Hindlimb muscle (tissue), 1 donor: ENCODE data around the gene ZP4. TPM values are rescaled to one million over a fixed set of nuclear protein-coding genes. Genes with fewer than 3 reads are reported as not detected.
A peak's percentile ranks its signal among the peaks of the same experiment; 100 is the strongest.
"Not testable (repeated sequence)": the region's sequence is repeated elsewhere in the genome, so short reads cannot be mapped to it uniquely, and the experiment has no call there.

Source experiments
- DNase-seq: peaks from one replicate; pipeline ENCODE4 v3.0.0-alpha.2; 2013
- polyA plus RNA-seq: library from polyadenylated mRNA; unstranded; fragments of 120-200 nt; gene quantifications from one replicate; pipeline ENCODE4 v1.2.1, GENCODE V29; 2013; ENCODE audit not compliant: insufficient read length

Gene ZP4
- polyA plus RNA-seq, 1 donor, result not detected

DNA sequence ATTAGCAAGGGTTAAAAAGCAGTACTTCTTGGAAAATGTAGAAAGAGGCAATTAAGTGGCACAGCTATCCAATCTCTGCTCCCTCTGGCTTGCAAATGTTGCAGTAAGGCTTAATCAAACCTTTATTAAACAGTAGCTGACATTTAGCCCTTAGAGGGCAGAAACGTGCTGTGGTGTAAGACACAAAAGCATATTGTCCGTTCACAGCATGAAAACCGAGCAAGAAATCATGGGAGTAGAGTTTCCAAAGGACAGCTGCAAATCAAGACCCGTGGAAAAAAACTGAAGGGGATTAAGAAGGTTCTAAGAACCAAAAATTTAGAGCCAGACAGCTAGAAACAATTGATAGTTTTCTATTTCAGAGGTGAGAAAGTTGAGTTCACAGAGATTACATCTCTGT, 13.1 kb downstream of the ZP4 start:
- no peak for DNase-seq

DNA sequence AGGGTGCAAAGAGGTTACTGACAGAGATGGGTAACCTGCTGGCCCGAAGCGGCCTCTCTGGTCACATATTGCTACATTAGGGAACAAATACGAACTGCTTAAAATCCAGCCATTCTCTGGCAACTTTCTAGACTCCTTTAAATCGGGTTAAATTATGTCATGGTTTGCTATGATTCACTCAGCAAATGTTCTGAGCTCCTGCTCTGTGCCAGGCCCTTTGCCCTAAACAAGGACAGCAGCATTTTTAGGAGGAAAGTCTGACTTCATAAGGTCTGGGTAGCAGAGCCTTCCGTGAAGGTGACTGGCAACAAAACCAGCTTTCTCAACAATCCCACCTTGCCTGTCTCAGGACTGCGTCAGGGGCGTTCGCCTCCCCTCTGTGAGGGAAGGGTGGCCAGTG, 15.4 kb downstream of the ZP4 start:
- no peak for DNase-seq

DNA sequence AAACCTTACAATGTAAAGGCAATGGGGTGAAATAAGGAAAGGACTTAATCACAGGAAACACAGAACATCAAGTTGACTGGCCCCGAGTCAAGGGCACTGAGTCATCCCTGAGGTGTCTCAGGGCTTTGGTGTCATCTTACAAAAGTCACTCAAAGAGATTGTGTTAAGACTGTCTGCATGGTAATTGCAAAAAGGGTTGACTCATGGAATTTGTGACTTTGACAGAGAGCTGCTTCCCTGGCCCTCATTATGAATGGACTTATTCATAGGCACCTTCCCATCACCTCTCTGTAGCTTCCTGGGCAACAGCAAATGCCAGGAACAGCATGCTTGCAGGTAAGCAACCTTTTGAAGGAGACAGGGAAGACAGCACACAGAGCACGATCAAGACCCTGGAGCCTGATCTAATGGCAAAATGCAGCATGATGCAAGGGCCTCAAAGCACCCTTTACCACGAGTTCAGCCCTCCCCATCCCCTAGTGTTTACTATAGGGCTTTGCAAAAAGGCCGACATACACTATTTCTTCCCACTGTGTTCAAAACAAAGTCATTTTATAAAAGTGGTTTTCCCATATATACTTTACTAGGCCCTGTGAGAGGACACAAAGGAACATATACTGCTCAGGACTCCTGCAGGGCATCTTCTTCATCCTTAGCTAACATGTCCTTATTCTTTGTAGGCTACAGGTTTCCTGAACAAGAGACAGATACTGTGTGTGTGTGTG, 17.1 kb downstream of the ZP4 start:
- DNase-seq, result no peak

DNA sequence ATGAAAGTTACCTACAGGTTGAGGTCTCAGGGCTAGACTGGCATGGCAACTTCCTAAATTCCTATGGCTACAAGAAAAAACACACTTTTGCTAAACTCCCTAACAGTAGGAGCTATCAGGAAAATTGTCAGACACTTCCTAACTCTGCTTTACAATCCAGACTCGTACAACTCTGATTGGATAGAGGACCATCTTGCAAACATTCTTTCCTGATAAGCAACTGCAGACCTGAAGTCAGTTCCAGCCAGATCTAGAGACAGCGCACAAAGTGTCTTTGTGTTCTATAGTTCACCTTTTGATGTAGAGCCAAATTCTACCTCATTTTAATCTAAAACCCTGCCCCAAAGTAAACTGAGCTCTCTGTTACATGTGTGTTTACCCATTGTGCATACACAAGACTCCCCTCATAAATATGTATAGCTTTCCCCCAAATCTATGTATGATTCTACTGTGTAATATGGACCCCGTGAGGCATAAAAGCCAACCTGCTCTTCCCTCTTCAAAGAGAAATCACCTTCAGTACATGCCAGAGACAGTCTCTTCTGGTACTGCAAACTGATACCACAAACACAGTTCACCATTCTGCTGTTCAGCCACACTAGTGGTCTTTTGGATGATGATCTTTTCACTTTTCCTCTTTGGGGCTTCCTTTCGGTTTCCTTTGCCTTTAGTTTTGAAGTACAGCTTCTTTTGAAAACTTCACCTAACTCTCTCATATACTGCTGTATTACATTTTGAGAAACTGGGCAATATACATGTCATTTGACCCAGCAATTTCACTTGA, 21.7 kb downstream of the ZP4 start:
- no peak for DNase-seq

DNA sequence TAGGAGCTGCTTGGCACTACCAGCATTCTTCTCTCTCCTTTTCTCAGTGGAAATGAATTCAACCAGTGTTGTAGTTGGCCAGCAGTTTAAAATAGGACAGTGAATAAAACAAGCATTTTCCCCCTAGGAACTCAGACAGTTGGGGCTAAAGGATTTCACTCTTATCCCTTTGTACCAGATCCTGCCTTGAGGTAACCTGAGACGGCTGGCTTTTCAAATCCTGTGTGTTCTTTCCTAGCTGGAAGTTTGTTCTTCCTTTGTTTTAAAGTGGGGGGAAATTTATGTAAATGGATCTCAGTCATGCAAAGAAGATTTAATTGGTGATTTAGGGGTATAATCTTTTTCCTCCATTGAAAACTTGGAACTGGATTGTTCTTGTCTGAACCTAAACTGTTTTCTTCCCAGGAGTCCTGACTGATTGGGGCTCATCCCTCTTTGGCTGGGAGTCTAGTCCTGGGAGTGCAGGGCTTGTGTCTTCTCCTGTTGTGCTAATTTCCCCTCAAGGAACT, 23.3 kb downstream of the ZP4 start:
- DNase-seq, result no peak

DNA sequence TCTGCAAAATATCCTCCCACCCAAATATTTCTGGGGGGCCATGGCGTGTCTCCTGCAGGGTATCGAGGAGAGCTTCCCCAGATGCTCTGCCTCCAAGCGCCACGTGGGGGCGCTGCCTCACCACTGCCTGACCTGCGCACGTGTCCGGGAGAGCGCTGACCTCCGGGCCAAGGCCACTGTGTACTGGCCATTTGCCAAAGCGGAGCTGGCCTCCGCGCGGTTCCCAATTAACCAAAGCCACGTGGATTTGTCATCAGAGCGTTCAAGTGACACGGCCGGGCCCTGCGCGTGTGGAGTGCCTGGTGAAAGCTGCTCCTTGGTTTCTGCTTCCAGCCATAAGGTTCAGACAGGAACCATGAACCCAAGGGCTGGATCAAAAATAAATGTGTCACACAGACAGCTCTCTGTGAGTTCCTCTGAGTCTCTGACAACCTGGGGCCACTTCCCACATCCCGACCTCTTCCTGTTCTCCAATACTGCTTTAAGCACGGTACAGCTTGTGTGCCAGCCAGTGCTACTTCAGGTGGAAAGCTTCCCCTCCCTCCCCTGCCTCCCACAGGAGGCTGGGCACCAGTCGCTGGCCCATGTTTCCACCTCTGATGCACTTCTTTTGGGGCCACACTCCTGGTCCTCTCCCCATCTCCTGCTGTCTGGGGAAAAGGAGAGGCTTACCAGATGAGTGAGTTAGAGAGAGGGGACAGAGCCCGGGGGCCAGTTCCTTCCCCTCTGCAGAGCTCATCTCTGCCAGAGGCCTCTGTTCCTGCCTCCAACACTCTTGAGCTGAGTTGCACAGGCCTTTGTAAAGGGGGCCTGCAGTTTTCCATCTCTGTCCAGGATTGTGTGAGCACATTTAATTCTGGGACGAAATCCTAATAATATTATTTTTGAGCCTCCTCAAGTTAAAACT, 26.1 kb downstream of the ZP4 start:
- DNase-seq, result peak; percentile 58

DNA sequence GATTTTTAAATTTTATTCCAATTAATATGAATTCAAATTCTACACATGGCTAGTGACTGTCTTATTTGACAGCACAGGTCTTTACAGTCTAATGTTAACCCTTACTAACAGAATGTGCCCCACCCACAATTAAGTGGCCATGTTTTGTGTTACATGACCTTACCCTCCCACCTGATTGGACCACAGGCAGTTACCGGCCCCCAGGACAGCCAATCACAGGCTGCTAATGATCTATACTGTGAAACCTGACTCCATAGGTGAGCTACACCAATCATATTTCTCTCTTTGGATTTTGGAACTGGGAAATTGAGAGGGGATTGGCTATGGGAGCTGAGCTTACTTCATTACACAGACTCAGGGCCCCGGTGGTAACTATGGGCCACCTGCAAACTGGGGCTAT, 27.5 kb downstream of the ZP4 start:
- no peak for DNase-seq

DNA sequence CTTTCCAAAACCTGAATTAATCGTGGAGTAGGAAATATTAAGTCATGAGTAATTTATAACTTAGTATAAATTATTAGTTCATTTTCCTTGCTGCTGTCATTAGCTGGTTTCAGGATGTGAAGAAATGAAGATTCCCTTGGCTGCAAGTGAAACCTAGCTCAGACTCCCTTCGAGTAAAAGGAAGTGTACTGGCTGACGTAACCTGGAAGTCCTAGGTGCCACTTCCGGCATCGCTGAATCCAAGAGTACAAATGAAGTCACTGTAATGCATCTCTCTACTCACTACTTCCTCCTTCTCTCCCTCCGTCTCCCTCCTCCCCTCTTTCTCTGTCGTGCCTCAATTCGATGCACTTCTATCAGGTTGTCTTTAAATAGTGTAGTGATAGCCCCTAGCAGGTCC, 28.8 kb downstream of the ZP4 start:
- DNase-seq, result no peak

DNA sequence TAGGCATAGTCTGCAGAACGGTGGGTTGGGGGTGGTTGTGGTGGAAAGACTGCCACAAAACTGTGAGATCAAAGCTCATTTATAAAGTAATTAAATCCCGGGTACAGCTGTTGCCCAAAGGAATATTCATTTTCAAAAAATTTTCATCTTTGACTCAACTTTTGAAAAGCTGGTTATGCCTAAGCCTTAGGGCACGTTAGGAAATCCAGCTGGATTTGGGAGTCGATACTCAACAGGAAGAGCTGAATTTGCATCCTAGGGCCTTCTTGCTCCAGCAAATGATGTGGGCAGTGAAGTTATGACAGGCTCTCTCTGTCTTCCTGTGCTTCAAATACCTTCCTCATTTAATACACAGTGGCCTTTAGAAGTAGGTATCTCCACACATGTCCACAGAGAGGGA, 31.7 kb downstream of the ZP4 start:
- no peak for DNase-seq

DNA sequence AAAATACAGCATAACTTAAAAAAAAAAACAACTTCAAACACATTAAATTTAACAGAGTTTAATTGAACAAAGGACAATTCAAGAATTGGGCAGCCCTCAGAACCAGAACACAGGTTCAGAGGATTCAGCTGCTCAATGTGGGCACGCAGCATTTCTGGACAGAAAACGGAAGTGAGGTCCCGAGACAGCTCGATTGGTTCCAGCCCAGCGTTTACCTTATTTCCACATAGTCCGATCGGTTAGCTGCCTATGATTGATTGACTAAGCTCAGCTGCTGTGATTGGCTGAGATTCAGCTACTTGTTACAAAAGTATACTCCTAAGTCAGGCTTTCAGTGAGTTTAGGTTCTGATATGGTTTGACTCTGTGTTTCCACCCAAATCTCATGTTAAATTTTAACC, 33.3 kb downstream of the ZP4 start:
- no peak for DNase-seq

DNA sequence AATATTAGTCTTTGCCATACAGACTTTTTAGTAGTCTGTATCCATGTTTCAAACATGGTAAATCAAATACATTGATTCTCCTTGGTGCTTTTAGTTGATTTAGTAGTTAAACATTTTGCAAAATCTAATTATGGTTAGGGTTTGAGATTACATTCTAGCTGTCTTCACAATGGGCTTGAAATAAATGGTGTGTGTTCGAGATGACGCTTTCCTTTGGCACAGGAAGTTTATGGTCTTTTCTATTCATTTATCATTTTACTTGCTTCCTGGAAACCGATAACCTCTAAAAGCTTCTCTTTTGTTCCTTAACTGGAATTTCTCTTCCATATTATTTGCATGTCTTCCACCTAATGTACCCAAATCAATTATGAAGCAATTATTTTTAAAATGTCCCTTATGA, 38.4 kb downstream of the ZP4 start:
- no peak for DNase-seq

DNA sequence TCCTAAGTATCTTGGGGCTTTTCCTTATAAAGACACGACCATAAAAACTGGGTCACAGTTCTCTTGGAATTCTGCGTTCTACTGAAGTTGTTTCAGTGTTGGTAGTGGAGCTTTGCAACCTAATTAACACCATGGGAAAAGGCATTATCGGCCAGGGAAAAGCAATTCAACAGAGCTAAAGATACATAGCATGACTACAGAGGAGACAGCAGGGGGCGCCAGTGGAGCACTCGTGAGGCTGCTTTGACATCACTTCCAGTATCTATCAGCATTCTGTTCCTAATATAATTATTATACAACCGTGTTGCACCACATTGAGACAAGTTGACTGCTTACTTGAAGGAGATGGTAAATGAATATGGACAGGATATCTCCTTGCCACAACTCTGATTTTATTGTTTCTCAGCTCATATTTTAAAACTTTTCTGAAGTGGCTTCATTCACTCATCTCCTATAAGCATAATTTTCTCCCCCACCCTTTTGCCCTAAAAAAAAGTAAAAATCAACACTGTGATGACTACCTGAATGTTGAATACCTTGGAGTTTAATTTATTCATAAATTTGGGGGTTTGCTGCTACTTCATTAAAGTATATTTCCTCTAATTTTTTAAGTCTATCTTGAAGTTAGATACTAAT, 39.4 kb downstream of the ZP4 start:
- peak; percentile 11 for DNase-seq

DNA sequence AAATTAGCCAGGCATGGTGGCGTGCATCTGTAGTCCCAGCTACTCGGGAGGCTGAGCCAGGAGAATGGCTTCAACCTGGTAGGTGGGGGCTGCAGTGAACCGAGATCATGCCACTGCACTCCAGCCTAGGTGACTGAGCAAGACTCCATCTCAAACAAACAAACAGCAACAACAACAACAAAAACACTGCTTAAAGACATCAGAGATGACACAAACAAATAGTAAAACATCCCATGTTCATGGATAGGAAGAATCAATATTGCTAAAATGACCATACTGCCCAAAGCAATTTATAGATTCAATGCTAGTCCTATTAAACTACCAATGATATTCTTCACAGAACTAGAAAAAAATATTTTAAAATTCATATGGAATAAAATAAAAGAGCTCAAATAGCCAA, 47.2 kb downstream of the ZP4 start:
- not testable (repeated sequence) for DNase-seq

DNA sequence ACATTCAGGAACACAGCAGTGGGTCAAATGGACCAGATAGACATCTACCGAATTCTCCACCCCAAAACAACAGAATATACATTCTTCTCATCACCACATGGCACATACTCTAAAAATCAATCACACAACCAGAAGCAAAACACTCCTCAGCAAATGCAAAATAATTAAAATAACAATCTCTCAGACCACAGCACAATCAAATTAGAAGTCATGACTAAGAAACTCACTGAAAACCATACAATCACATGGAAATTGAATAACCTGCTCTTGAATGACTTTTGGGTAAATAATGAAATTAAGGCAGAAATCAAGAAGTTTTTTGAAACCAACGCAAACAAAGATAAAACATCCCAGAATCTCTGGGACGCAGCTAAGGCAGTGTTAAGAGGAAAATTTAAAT, 49.2 kb downstream of the ZP4 start:
- no peak for DNase-seq

DNA sequence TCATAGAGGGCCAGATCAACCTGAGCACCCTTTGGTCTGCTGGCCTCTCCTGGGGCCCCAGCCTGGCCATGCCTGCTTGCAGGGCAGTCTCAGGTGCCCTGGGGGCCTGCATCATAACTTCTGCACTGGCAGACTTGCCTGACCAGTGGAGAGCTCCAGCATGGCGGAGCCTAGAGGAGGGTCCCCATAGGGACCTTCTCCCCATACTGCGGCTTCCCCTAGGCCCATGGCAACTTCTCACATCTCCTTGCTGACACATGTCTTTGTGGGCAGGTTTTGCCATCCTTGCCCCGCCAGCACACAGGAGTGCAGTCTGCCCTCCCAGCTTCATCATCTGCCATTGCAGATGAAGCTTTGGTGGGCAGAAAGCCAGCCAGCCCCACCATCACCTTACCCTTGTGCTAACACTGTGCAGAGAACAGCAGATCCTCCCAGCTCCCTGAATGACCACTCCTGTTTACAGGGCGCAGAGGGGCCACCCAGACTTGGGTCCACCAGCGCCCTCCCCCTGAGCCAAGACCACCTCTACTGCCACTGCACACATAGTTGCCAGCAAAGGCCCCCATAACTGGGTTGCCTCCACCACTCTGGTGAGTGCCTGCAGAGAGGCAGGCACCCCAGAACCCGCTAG, 51.7 kb downstream of the ZP4 start:
- DNase-seq, result no peak

DNA sequence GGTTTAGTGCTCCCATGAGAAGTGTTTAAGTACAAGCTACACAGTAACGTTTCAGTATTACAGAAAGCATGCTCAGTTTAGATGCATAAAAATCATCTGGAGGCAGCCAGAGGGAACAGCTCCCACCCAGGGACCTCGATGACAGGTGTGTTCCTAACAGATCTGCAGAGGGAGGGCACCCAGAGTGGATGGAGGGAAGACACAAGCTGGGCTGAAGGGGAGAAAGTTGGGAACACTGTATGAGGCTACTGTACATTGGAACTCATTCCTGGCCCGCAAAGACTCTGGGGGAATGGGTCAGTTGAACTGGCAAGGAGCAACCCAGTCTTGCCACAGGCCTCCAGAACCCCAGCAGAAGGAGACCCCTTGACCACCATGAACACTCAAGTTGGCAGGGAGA, 52.4 kb downstream of the ZP4 start:
- no peak for DNase-seq

DNA sequence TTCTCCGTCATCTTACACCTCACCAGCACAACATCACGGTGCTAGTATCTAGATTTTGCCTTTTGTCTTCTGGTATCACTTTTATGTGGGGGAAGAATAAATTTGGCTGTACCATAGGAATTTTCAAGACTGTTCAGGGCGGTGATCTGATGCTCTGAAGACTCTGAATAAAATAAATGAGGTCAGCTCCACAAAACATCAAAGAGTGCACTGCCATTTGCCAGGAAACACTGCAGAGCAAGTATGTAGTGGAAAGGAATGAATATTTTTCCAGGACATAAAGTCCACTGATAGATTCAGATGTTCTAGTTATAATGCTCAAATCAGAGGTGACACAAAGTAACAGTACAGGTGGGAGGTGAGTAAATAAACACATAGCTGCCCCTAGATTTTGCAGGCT, 56.3 kb downstream of the ZP4 start:
- peak; percentile 29 for DNase-seq

DNA sequence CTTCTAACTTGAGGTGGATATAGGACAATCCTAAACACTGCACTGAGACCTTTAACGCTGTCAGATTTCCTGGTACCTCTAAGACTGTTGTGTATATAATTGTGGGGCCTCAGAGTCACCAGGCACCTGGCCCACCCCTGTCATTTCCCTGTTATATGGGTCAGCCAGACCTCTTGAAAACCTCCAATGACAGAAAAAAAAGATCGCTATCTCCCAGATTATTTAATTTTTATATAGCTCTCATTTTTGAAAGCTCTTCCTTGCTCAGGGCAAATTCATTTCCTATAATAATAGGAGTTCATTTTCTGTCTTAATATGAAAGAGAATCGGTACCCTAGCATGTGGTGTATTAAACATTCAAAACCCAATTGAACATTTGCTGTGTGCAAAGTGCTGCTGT, 56.7 kb downstream of the ZP4 start:
- no peak for DNase-seq

DNA sequence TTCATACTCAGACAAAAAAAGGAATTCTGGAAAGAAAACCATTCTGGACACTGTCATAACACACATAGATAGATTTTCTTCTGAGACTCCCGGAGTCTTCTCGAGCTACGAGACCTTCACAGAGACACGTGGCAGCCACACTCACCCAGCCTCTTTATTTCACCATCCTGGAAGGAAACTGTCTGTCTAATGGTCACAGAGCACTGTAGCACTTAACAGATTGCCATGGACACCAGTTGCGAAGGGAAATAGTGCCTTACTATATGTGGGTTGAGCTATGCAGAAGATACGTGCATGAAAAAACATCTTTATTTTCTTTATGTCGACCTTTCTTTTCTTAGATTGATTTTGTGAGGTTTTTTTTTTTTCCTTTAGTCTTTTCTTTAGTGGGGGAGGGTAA, 57.9 kb downstream of the ZP4 start:
- no peak for DNase-seq
